PC-3 (cell line): ENCODE results near the gene CYBA. TPM values are rescaled to one million over a fixed set of nuclear protein-coding genes. Genes with fewer than 3 reads are reported as not detected.

Source experiments
- ATAC-seq: fragments of 200-7000 bp; cut with Tn5 transposase; 2 replicates; pipeline ENCODE4 v1.9.1; 2020; ENCODE audit warnings: mild to moderate bottlenecking, moderate library complexity
- BruUV-seq: library from RNA; stranded (reverse); fragments of 400-500 nt; replicated peaks from 2 replicates; lab custom pipeline; 2021; lab: Mats Ljungman, UMichigan
- CTCF ChIA-PET: fragments of 300-600 bp; sonication (Branson Sonifier 250); formaldehyde crosslinking; loops from one replicate; lab custom pipeline; 2022; ENCODE audit warnings: antibody characterized with exemption; lab: Charles Lee
- POLR2A ChIA-PET: fragments of 300-600 bp; sonication (Branson Sonifier 250); formaldehyde crosslinking; loops from one replicate; lab custom pipeline; 2022; ENCODE audit warnings: antibody characterized with exemption; ENCODE audit not compliant: unreplicated experiment; lab: Charles Lee
- DNase-seq: peaks from one replicate; pipeline ENCODE4 v3.0.0-alpha.2; 2015
- H2AFZ ChIP-seq: fragments of 300-600 bp; sonication (generic); 2 replicates; pipeline ENCODE4 v1.6.0; 2016; ENCODE audit warnings: antibody characterized with exemption, low read length
- H3F3A ChIP-seq: fragments of 300-600 bp; sonication (generic); one replicate; pipeline ENCODE4 v1.6.0; 2017; ENCODE audit warnings: antibody characterized with exemption, low read length, control low read depth, mild to moderate bottlenecking; ENCODE audit not compliant: unreplicated experiment
- H3K27ac ChIP-seq: fragments of 300-600 bp; sonication (generic); 2 replicates; pipeline ENCODE4 v1.5.1; 2016; ENCODE audit warnings: mild to moderate bottlenecking, low read length
- H3K27me3 ChIP-seq: fragments of 300-600 bp; sonication (generic); 2 replicates; pipeline ENCODE4 v1.6.1; 2016; ENCODE audit warnings: low read length, mixed read lengths
- H3K36me3 ChIP-seq: fragments of 300-600 bp; sonication (generic); 2 replicates; pipeline ENCODE4 v1.6.1; 2016; ENCODE audit warnings: low read depth, mixed run types, low read length, mixed read lengths
- H3K4me1 ChIP-seq: fragments of 300-600 bp; sonication (generic); 2 replicates; pipeline ENCODE4 v1.5.1; 2016; ENCODE audit warnings: low read length; ENCODE audit not compliant: insufficient read depth
- H3K4me2 ChIP-seq: fragments of 300-600 bp; sonication (generic); 2 replicates; pipeline ENCODE4 v1.6.0; 2016; ENCODE audit warnings: low read length
- H3K4me3 ChIP-seq: fragments of 300-600 bp; sonication (generic); 2 replicates; pipeline ENCODE4 v1.5.1; 2016; ENCODE audit warnings: mild to moderate bottlenecking, low read length, mixed read lengths
- H3K79me2 ChIP-seq: fragments of 300-600 bp; sonication (generic); 2 replicates; pipeline ENCODE4 v1.6.1; 2017; ENCODE audit warnings: low read length, mixed read lengths
- H3K9ac ChIP-seq: fragments of 300-600 bp; sonication (generic); 2 replicates; pipeline ENCODE4 v1.6.0; 2016; ENCODE audit warnings: mild to moderate bottlenecking, low read length
- H3K9me2 ChIP-seq: fragments of 300-600 bp; sonication (generic); replicated peaks from 2 replicates; pipeline ENCODE4 v1.6.1; 2016; ENCODE audit warnings: mixed run types, low read length, mixed read lengths
- H3K9me3 ChIP-seq: fragments of 300-600 bp; sonication (generic); 2 replicates; pipeline ENCODE4 v1.6.1; 2016; ENCODE audit warnings: low read length, mixed read lengths
- H4K20me1 ChIP-seq: fragments of 300-600 bp; sonication (generic); 2 replicates; pipeline ENCODE4 v1.6.1; 2016; ENCODE audit warnings: low read length, mixed read lengths
- EZH2 ChIP-seq: fragments of 300-600 bp; sonication (generic); IDR thresholded peaks from one replicate; pipeline ENCODE4 v1.6.1; 2017; ENCODE audit warnings: antibody characterized with exemption, mild to moderate bottlenecking, low read length; ENCODE audit not compliant: unreplicated experiment
- EZH2phosphoT487 ChIP-seq: fragments of 300-600 bp; sonication (generic); IDR thresholded peaks from 2 replicates; pipeline ENCODE4 v1.6.1; 2018; ENCODE audit warnings: mild to moderate bottlenecking, antibody characterized with exemption, low read length, borderline replicate concordance
- intact Hi-C: fragments of 100-400 bp; cut with micrococcal nuclease; formaldehyde crosslinking; loops from 2 replicates; pipeline ENCODE4 v1.9.0; 2023
- total RNA-seq: library from RNA; depleted of rRNA; stranded (reverse); fragments of >200 nt; gene quantifications from 2 replicates; pipeline ENCODE4 v1.2.3, GENCODE V29; 2014
- TF ChIP-seq, protein P1 (sequence below): fragments of 300-600 bp; sonication (generic); conservative IDR thresholded peaks from 2 replicates; pipeline ENCODE4 v1.5.1; 2017; ENCODE audit warnings: antibody characterized with exemption, low read depth, mild to moderate bottlenecking, low read length

CYBA gene
- total RNA-seq, 1 experiment from 2014 or later: not detected

DNA sequence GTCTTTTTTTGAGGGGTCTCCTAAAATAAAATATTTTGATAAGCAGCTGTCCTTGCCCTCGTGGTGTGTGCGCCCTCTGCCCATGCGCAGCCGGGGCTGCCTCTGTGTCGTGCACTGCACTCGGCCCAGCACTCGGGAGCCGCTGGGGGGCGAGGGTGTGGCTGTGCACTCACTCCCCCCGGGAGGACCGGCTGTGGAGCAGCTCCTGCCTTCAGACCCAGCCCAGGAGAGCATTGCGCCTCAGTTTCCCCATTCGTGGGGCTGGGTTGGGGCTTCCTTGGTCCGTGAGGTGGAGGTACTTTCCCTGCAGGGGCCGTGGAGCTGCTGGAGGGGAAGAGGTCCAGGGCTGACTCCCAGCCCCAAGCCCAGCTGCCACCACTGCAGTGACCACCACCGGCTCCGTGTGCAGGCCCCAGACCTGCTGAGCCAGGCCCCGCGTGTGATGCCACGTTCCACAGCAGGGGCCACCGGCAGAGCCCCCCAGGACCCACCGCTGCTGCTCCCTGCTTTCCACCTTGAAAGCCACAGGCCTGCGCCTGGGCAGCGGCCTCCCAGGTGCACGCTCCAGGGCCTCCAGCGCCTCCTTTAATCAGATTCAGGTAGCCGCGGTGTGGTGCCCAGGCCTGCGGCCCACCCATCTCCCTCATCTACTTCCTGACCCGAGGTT lies 18.8 kb downstream of the CYBA start:
- Histone ChIP-seq H3K79me2 (no peaks in the 10 kb centered on the region), H3K9ac (no peak overlapping the region), H3K27me3 (no peaks in the 10 kb centered on the region), H2AFZ (no peak overlapping the region), H3K9me2 (no peaks in the 10 kb centered on the region), H4K20me1 (no peaks in the 10 kb centered on the region), H3K4me3 (no peak overlapping the region), H3K36me3 (no peaks in the 10 kb centered on the region), H3K27ac (no peak overlapping the region), H3K4me2 (no peak overlapping the region), H3K4me1 (no peaks in the 10 kb centered on the region), H3K9me3 (no peaks in the 10 kb centered on the region), H3F3A (no peaks in the 10 kb centered on the region)
- ATAC-seq: no peak
- BruUV-seq: no TSS peak
- POLR2A ChIA-PET: no interaction called here
- CTCF ChIA-PET: no interaction called here
- DNase-seq: no peak
- TF ChIP-seq, protein P1, sequence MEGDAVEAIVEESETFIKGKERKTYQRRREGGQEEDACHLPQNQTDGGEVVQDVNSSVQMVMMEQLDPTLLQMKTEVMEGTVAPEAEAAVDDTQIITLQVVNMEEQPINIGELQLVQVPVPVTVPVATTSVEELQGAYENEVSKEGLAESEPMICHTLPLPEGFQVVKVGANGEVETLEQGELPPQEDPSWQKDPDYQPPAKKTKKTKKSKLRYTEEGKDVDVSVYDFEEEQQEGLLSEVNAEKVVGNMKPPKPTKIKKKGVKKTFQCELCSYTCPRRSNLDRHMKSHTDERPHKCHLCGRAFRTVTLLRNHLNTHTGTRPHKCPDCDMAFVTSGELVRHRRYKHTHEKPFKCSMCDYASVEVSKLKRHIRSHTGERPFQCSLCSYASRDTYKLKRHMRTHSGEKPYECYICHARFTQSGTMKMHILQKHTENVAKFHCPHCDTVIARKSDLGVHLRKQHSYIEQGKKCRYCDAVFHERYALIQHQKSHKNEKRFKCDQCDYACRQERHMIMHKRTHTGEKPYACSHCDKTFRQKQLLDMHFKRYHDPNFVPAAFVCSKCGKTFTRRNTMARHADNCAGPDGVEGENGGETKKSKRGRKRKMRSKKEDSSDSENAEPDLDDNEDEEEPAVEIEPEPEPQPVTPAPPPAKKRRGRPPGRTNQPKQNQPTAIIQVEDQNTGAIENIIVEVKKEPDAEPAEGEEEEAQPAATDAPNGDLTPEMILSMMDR: no peak
- no peak for TF ChIP-seq EZH2
- intact Hi-C loops: no loop called here

GRCh38 chr16:88631384-88631783 lies 19.5 kb downstream of the CYBA start:
- no peaks in the 10 kb centered on the region for H3K9me3 ChIP-seq
- ChIA-PET POLR2A (no interaction called here), CTCF (no interaction called here)
- no peaks in the 10 kb centered on the region for H4K20me1 ChIP-seq
- no peaks in the 10 kb centered on the region for H3K27me3 ChIP-seq
- no peak overlapping the region for H3K9ac ChIP-seq
- H3K9me2 ChIP-seq: no peaks in the 10 kb centered on the region
- no peaks in the 10 kb centered on the region for H3K79me2 ChIP-seq
- no peak overlapping the region for H3K27ac ChIP-seq
- intact Hi-C loops: no loop called here
- no peak for DNase-seq
- no peaks in the 10 kb centered on the region for H3K36me3 ChIP-seq
- no peaks in the 10 kb centered on the region for H3K4me1 ChIP-seq
- TF ChIP-seq, protein P1: no peak
- no peak for TF ChIP-seq EZH2phosphoT487
- TF ChIP-seq EZH2: no peak
- no peak for ATAC-seq
- no peak overlapping the region for H2AFZ ChIP-seq
- TSS peak; percentile 41 for BruUV-seq
- H3K4me2 ChIP-seq: no peak overlapping the region
- no peak overlapping the region for H3K4me3 ChIP-seq
- no peaks in the 10 kb centered on the region for H3F3A ChIP-seq

DNA sequence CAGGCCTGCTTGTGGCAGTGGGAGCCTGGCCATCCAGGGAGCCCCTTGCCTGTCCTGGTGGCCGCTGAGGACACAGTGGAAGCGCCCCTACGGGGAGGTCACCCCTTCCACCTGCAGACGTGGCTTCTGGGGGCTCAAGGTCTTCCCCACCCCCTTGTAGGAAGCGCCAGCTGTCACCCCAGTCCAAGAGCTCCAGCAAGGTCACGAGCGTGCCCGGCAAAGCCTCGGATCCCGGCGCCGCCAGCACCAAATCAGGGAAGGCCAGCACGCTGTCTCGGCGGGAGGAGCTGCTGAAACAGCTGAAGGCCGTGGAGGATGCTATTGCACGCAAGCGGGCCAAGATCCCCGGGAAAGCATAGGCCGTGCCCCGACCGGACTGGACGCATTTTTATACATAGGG lies 19.9 kb downstream of the CYBA start:
- DNase-seq (no peak), ATAC-seq (no peak)
- Histone ChIP-seq H3K4me3 (no peak overlapping the region), H2AFZ (no peak overlapping the region), H3K9ac (no peak overlapping the region), H3K79me2 (no peaks in the 10 kb centered on the region), H3K27ac (no peak overlapping the region), H4K20me1 (no peaks in the 10 kb centered on the region), H3K4me2 (no peak overlapping the region), H3K27me3 (no peaks in the 10 kb centered on the region), H3K4me1 (no peaks in the 10 kb centered on the region), H3K36me3 (no peaks in the 10 kb centered on the region), H3F3A (no peaks in the 10 kb centered on the region), H3K9me2 (no peaks in the 10 kb centered on the region), H3K9me3 (no peaks in the 10 kb centered on the region)
- BruUV-seq: no TSS peak
- CTCF ChIA-PET: no interaction called here
- no peak for TF ChIP-seq EZH2
- TF ChIP-seq, protein P1: no peak
- TF ChIP-seq EZH2phosphoT487: no peak
- intact Hi-C loops: no loop called here
- POLR2A ChIA-PET: no interaction called here
